Measurements from ENCODE around the gene LGMN. TPM values are rescaled to one million over a fixed set of nuclear protein-coding genes. Genes with fewer than 3 reads are reported as not detected.

LGMN gene
- 109 TPM for total RNA-seq
- polyA plus RNA-seq, result 230 TPM
- long read RNA-seq, donor 1, partial matches to known transcripts, result 0 of 2 reads
- long read RNA-seq, donor 1, other reads (novel, unspliced or antisense), result 0 of 2 reads
- long read RNA-seq, donor 2, result 0 reads
- long read RNA-seq, donor 3, transcript LGMN-201 (14 exons, 2,055 nt), result major isoform, 30 of 43 reads
- long read RNA-seq, donor 3, partial matches to known transcripts, result 8 of 43 reads
- long read RNA-seq, donor 3, other reads (novel, unspliced or antisense), result 0 of 43 reads
- long read RNA-seq, donor 4, transcript LGMN-201 (14 exons, 2,055 nt), result major isoform, 11 of 13 reads
- long read RNA-seq, donor 4, partial matches to known transcripts, result 0 of 13 reads
- long read RNA-seq, donor 4, other reads (novel, unspliced or antisense), result 0 of 13 reads
- long read RNA-seq, donor 5, transcript LGMN-201 (14 exons, 2,055 nt), result major isoform, 18 of 26 reads
- long read RNA-seq, donor 5, partial matches to known transcripts, result 0 of 26 reads
- long read RNA-seq, donor 5, other reads (novel, unspliced or antisense), result 0 of 26 reads
- long read RNA-seq, donor 6, transcript LGMN-201 (14 exons, 2,055 nt), result major isoform, 19 of 21 reads
- long read RNA-seq, donor 6, partial matches to known transcripts, result 0 of 21 reads
- long read RNA-seq, donor 6, other reads (novel, unspliced or antisense), result 0 of 21 reads
- long read RNA-seq, donor 7, transcript LGMN-211 (12 exons, 1,728 nt), result minor isoform, 6 of 38 reads
- long read RNA-seq, donor 7, transcript LGMN-201 (14 exons, 2,055 nt), result major isoform, 29 of 38 reads
- long read RNA-seq, donor 7, partial matches to known transcripts, result 0 of 38 reads
- long read RNA-seq, donor 7, other reads (novel, unspliced or antisense), result 0 of 38 reads
- long read RNA-seq, donor 8, transcript LGMN-201 (14 exons, 2,055 nt), result major isoform, 11 of 13 reads
- long read RNA-seq, donor 8, partial matches to known transcripts, result 0 of 13 reads
- long read RNA-seq, donor 8, other reads (novel, unspliced or antisense), result 0 of 13 reads
- long read RNA-seq, donor 9, transcript LGMN-201 (14 exons, 2,055 nt), result major isoform, 15 of 16 reads
- long read RNA-seq, donor 9, partial matches to known transcripts, result 0 of 16 reads
- long read RNA-seq, donor 9, other reads (novel, unspliced or antisense), result 0 of 16 reads
- long read RNA-seq, donor 10, transcript LGMN-201 (14 exons, 2,055 nt), result major isoform, 18 of 24 reads
- long read RNA-seq, donor 10, partial matches to known transcripts, result 0 of 24 reads
- long read RNA-seq, donor 10, other reads (novel, unspliced or antisense), result 0 of 24 reads

- Histone ChIP-seq H3K4me3 (ENCODE audit: low read length in 2 of 2) (peak within 1 kb of the TSS; percentile 51 to 64), H3K36me3 (ENCODE audit: control insufficient read depth in 2 of 2, insufficient read depth in 2 of 2, low read length in 1 of 2) (no peaks in the 10 kb centered on the region), H3K9me3 (ENCODE audit: control insufficient read depth in 2 of 2, insufficient read depth in 1 of 2, low read length in 1 of 2) (peaks cover 0 to 11% of the 10 kb centered on the region in 2 donors), H3K27me3 (ENCODE audit: control insufficient read depth in 2 of 2, insufficient read depth in 1 of 2, low read length in 1 of 2) (peaks cover 0 to 2% of the 10 kb centered on the region in 2 donors), H3K27ac (ENCODE audit: low read depth in 1 of 2, low read length in 1 of 2) (peak within 1 kb of the TSS; percentile 44 to 73), H3K4me1 (ENCODE audit: control insufficient read depth in 2 of 2, insufficient read depth in 2 of 2, low read length in 2 of 2) (peaks cover 20 to 38% of the 10 kb centered on the region in 2 donors)
- 6% methylated on average over 50 of the region's 50 CpGs for WGBS
- peak in 8 of 9 donors; percentile 61 to 93 (median 82) for DNase-seq (ENCODE audit: low read depth in 6 of 9, low spot score in 9 of 9)
Observed at GRCh38 chr14:92748259-92749016, at the start of gene LGMN. Gene LGMN (minus strand): TSS chr14:92748627. CDS start chr14:92732786, 15,841 bp downstream.

- Histone ChIP-seq H3K27me3 (ENCODE audit: control insufficient read depth in 2 of 2, insufficient read depth in 1 of 2, low read length in 1 of 2) (no peaks in the 10 kb centered on the region), H3K9me3 (ENCODE audit: control insufficient read depth in 2 of 2, insufficient read depth in 1 of 2, low read length in 1 of 2) (peaks cover 0 to 7% of the 10 kb centered on the region in 2 donors), H3K4me1 (ENCODE audit: control insufficient read depth in 2 of 2, insufficient read depth in 2 of 2, low read length in 2 of 2) (peaks cover 4 to 14% of the 10 kb centered on the region in 2 donors), H3K36me3 (ENCODE audit: control insufficient read depth in 2 of 2, insufficient read depth in 2 of 2, low read length in 1 of 2) (peaks cover 15 to 19% of the 10 kb centered on the region in 2 donors), H3K4me3 (ENCODE audit: low read length in 2 of 2) (peak overlapping the region; percentile 71 to 98), H3K27ac (ENCODE audit: low read depth in 1 of 2, low read length in 1 of 2) (peak overlapping the region in 1 of 2 donors; percentile 85)
- DNase-seq (ENCODE audit: low read depth in 6 of 9, low spot score in 9 of 9), result no peak
- WGBS, result 74% methylated on average over 6 of the region's 6 CpGs
Observed at GRCh38 chr14:92794961-92795360, 46.5 kb upstream of the LGMN start.

GRCh38 chr14:92794547-92794941 lies 46.1 kb upstream of the LGMN start:
- H3K9me3 ChIP-seq (ENCODE audit: control insufficient read depth in 2 of 2, insufficient read depth in 1 of 2, low read length in 1 of 2), result peaks cover 0 to 8% of the 10 kb centered on the region in 2 donors
- peak overlapping the region; percentile 71 to 98 for H3K4me3 ChIP-seq (ENCODE audit: low read length in 2 of 2)
- no peak for DNase-seq (ENCODE audit: low read depth in 6 of 9, low spot score in 9 of 9)
- WGBS, result 1% methylated on average over 20 of the region's 20 CpGs
- peaks cover 15 to 19% of the 10 kb centered on the region in 2 donors for H3K36me3 ChIP-seq (ENCODE audit: control insufficient read depth in 2 of 2, insufficient read depth in 2 of 2, low read length in 1 of 2)
- H3K27me3 ChIP-seq (ENCODE audit: control insufficient read depth in 2 of 2, insufficient read depth in 1 of 2, low read length in 1 of 2), result no peaks in the 10 kb centered on the region
- H3K27ac ChIP-seq (ENCODE audit: low read depth in 1 of 2, low read length in 1 of 2), result peak overlapping the region; percentile 78 to 85
- H3K4me1 ChIP-seq (ENCODE audit: control insufficient read depth in 2 of 2, insufficient read depth in 2 of 2, low read length in 2 of 2), result peaks cover 4 to 14% of the 10 kb centered on the region in 2 donors

- DNase-seq (ENCODE audit: low read depth in 6 of 9, low spot score in 9 of 9), result peak; percentile 91 to 99 (median 98)
- H3K27me3 ChIP-seq (ENCODE audit: control insufficient read depth in 2 of 2, insufficient read depth in 1 of 2, low read length in 1 of 2), result no peaks in the 10 kb centered on the region
- H3K36me3 ChIP-seq (ENCODE audit: control insufficient read depth in 2 of 2, insufficient read depth in 2 of 2, low read length in 1 of 2), result peaks cover 15 to 17% of the 10 kb centered on the region in 2 donors
- peaks cover 4 to 14% of the 10 kb centered on the region in 2 donors for H3K4me1 ChIP-seq (ENCODE audit: control insufficient read depth in 2 of 2, insufficient read depth in 2 of 2, low read length in 2 of 2)
- H3K9me3 ChIP-seq (ENCODE audit: control insufficient read depth in 2 of 2, insufficient read depth in 1 of 2, low read length in 1 of 2), result peaks cover 0 to 8% of the 10 kb centered on the region in 2 donors
- H3K27ac ChIP-seq (ENCODE audit: low read depth in 1 of 2, low read length in 1 of 2), result peak within 1 kb of the TSS; percentile 78 to 85
- WGBS, result 2% methylated on average over 71 of the region's 71 CpGs
- H3K4me3 ChIP-seq (ENCODE audit: low read length in 2 of 2), result peak within 1 kb of the TSS; percentile 71 to 98
Observed at GRCh38 chr14:92793709-92794546, 45.5 kb upstream of the LGMN start, which contains the start of gene GOLGA5. Gene GOLGA5 (plus strand): TSS chr14:92794305. CDS start chr14:92797438, 3,133 bp downstream.

GRCh38 chr14:92792885-92793284 lies 44.5 kb upstream of the LGMN start:
- WGBS, result 74% methylated on average over 4 of the region's 4 CpGs
- no peak overlapping the region for H3K4me3 ChIP-seq (ENCODE audit: low read length in 2 of 2)
- H3K36me3 ChIP-seq (ENCODE audit: control insufficient read depth in 2 of 2, insufficient read depth in 2 of 2, low read length in 1 of 2), result peaks cover 4 to 7% of the 10 kb centered on the region in 2 donors
- no peak overlapping the region for H3K27ac ChIP-seq (ENCODE audit: low read depth in 1 of 2, low read length in 1 of 2)
- H3K9me3 ChIP-seq (ENCODE audit: control insufficient read depth in 2 of 2, insufficient read depth in 1 of 2, low read length in 1 of 2), result peaks cover 0 to 8% of the 10 kb centered on the region in 2 donors
- no peak for DNase-seq (ENCODE audit: low read depth in 6 of 9, low spot score in 9 of 9)
- peaks cover 4 to 14% of the 10 kb centered on the region in 2 donors for H3K4me1 ChIP-seq (ENCODE audit: control insufficient read depth in 2 of 2, insufficient read depth in 2 of 2, low read length in 2 of 2)
- no peaks in the 10 kb centered on the region for H3K27me3 ChIP-seq (ENCODE audit: control insufficient read depth in 2 of 2, insufficient read depth in 1 of 2, low read length in 1 of 2)

GRCh38 chr14:92789457-92790089 lies 41.1 kb upstream of the LGMN start:
- no peaks in the 10 kb centered on the region for H3K27me3 ChIP-seq (ENCODE audit: control insufficient read depth in 2 of 2, insufficient read depth in 1 of 2, low read length in 1 of 2)
- H3K36me3 ChIP-seq (ENCODE audit: control insufficient read depth in 2 of 2, insufficient read depth in 2 of 2, low read length in 1 of 2), result no peaks in the 10 kb centered on the region
- no peak overlapping the region for H3K4me3 ChIP-seq (ENCODE audit: low read length in 2 of 2)
- H3K9me3 ChIP-seq (ENCODE audit: control insufficient read depth in 2 of 2, insufficient read depth in 1 of 2, low read length in 1 of 2), result peaks cover 0 to 8% of the 10 kb centered on the region in 2 donors
- no peak overlapping the region for H3K27ac ChIP-seq (ENCODE audit: low read depth in 1 of 2, low read length in 1 of 2)
- DNase-seq (ENCODE audit: low read depth in 6 of 9, low spot score in 9 of 9), result no peak
- H3K4me1 ChIP-seq (ENCODE audit: control insufficient read depth in 2 of 2, insufficient read depth in 2 of 2, low read length in 2 of 2), result peaks cover 4 to 6% of the 10 kb centered on the region in 2 donors

- no peak for DNase-seq (ENCODE audit: low read depth in 6 of 9, low spot score in 9 of 9)
- Histone ChIP-seq H3K9me3 (ENCODE audit: control insufficient read depth in 2 of 2, insufficient read depth in 1 of 2, low read length in 1 of 2) (peaks cover 0 to 3% of the 10 kb centered on the region in 2 donors), H3K4me1 (ENCODE audit: control insufficient read depth in 2 of 2, insufficient read depth in 2 of 2, low read length in 2 of 2) (peaks cover 0 to 8% of the 10 kb centered on the region in 2 donors), H3K36me3 (ENCODE audit: control insufficient read depth in 2 of 2, insufficient read depth in 2 of 2, low read length in 1 of 2) (no peaks in the 10 kb centered on the region), H3K27ac (ENCODE audit: low read depth in 1 of 2, low read length in 1 of 2) (no peak overlapping the region), H3K27me3 (ENCODE audit: control insufficient read depth in 2 of 2, insufficient read depth in 1 of 2, low read length in 1 of 2) (no peaks in the 10 kb centered on the region), H3K4me3 (ENCODE audit: low read length in 2 of 2) (no peak overlapping the region)
- 98% methylated on average over 2 of the region's 2 CpGs for WGBS
Observed at GRCh38 chr14:92787554-92787953, 39.1 kb upstream of the LGMN start.
